Measurements from ENCODE around the gene CLDN20.
"Not testable (repeated sequence)": the region's sequence is repeated elsewhere in the genome, so short reads cannot be mapped to it uniquely, and the experiment has no call there.

The CLDN20 gene

GRCh38 chr6:155297669-155298068 is 33.9 kb downstream of the CLDN20 start:
- Histone ChIP-seq H3K27ac (no peak overlapping the region), H3K4me3 (no peak overlapping the region)

GRCh38 chr6:155301867-155302266 is 38.1 kb downstream of the CLDN20 start:
- Histone ChIP-seq H3K27ac (no peak overlapping the region), H3K4me3 (no peak overlapping the region)

- no peak overlapping the region for H3K4me3 ChIP-seq
- no peak overlapping the region for H3K27ac ChIP-seq
These were observed 39.6 kb downstream of the CLDN20 start for GRCh38 chr6:155303361-155303870.

- Histone ChIP-seq H3K27ac (no peak overlapping the region), H3K4me3 (no peak overlapping the region)
These were observed 43.1 kb downstream of the CLDN20 start for GRCh38 chr6:155306958-155307357.

- H3K27ac ChIP-seq = no peak overlapping the region
These were observed 45.3 kb downstream of the CLDN20 start for GRCh38 chr6:155309150-155309549.

GRCh38 chr6:155310596-155310995 is 46.8 kb downstream of the CLDN20 start:
- peak overlapping the region in 2 of 21 experiments; percentile 4 to 57 for H3K27ac ChIP-seq
- no peak overlapping the region for H3K4me3 ChIP-seq

More at GRCh38 chr6:155309150-155309549, 45.3 kb downstream of the CLDN20 start:
- no peak overlapping the region for H3K4me3 ChIP-seq

- peak overlapping the region in 2 of 21 experiments; percentile 4 to 57 for H3K27ac ChIP-seq
- H3K4me3 ChIP-seq = no peak overlapping the region
These were observed 47.3 kb downstream of the CLDN20 start for GRCh38 chr6:155311086-155311485.

- Histone ChIP-seq H3K27ac (no peak overlapping the region), H3K4me3 (no peak overlapping the region)
These were observed 47.8 kb downstream of the CLDN20 start for GRCh38 chr6:155311583-155311982.

GRCh38 chr6:155312950-155313349 is 49.1 kb downstream of the CLDN20 start:
- peak overlapping the region in 1 of 7 experiments; percentile 82 for H3K4me3 ChIP-seq
- H3K27ac ChIP-seq = not testable (repeated sequence)

GRCh38 chr6:155313602-155314091 is 49.8 kb downstream of the CLDN20 start:
- peak overlapping the region; percentile 72 to 89 (median 82) for H3K4me3 ChIP-seq
- H3K27ac ChIP-seq = peak overlapping the region; percentile 26 to 92 (median 84)

GRCh38 chr6:155314092-155314772 is 50.4 kb downstream of the CLDN20 start, which contains the start of gene TFB1M:
TSS of gene TFB1M (minus strand) at chr6:155314484. CDS start at chr6:155314428, 56 bp downstream.
- peak within 1 kb of the TSS; percentile 26 to 92 (median 84) for H3K27ac ChIP-seq
- H3K4me3 ChIP-seq = peak within 1 kb of the TSS; percentile 72 to 89 (median 82)

GRCh38 chr6:155314773-155315515 is 51.1 kb downstream of the CLDN20 start:
- Histone ChIP-seq H3K4me3 (peak overlapping the region; percentile 72 to 89 (median 82)), H3K27ac (peak overlapping the region in 20 of 21 experiments; percentile 71 to 92 (median 85))

GRCh38 chr6:155315516-155315871 is 51.7 kb downstream of the CLDN20 start:
- H3K27ac ChIP-seq = peak overlapping the region in 13 of 21 experiments; percentile 77 to 92 (median 84)
- H3K4me3 ChIP-seq = peak overlapping the region in 6 of 7 experiments; percentile 72 to 88 (median 80)

- H3K4me3 ChIP-seq = no peak overlapping the region
These were observed 52.6 kb downstream of the CLDN20 start for GRCh38 chr6:155316419-155316818.

GRCh38 chr6:155317186-155317585 is 53.4 kb downstream of the CLDN20 start:
- Histone ChIP-seq H3K27ac (no peak overlapping the region), H3K4me3 (no peak overlapping the region)

More at GRCh38 chr6:155316419-155316818, 52.6 kb downstream of the CLDN20 start:
- H3K27ac ChIP-seq = no peak overlapping the region

- no peak overlapping the region for H3K4me3 ChIP-seq
- no peak overlapping the region for H3K27ac ChIP-seq
These were observed 56.1 kb downstream of the CLDN20 start for GRCh38 chr6:155319902-155320301.

- Histone ChIP-seq H3K4me3 (no peak overlapping the region), H3K27ac (no peak overlapping the region)
These were observed 60.4 kb downstream of the CLDN20 start for GRCh38 chr6:155324172-155324571.

GRCh38 chr6:155324993-155325392 is 61.2 kb downstream of the CLDN20 start:
- Histone ChIP-seq H3K4me3 (no peak overlapping the region), H3K27ac (no peak overlapping the region)

GRCh38 chr6:155325700-155326516 is 62.1 kb downstream of the CLDN20 start:
- H3K27ac ChIP-seq = no peak overlapping the region
- H3K4me3 ChIP-seq = no peak overlapping the region

All from skin epidermis (tissue), 12 donors.